Endodermal cell (in vitro differentiated cells): Measurements from ENCODE around the gene ANAPC7. TPM values are rescaled to one million over a fixed set of nuclear protein-coding genes. Genes with fewer than 3 reads are reported as not detected.
"Not testable (repeated sequence)": the region's sequence is repeated elsewhere in the genome, so short reads cannot be mapped to it uniquely, and the experiment has no call there.

Experiments used
- DNase-seq: peaks from one replicate; pipeline ENCODE4 v3.0.0-alpha.2; 2017
- H3K27ac ChIP-seq: 2 replicates; pipeline ENCODE4 v1.5.1; 2013; ENCODE audit warnings: mild to moderate bottlenecking, low read depth, low read length, moderate library complexity
- H3K27me3 ChIP-seq: 2 replicates; pipeline ENCODE4 v1.6.1; 2013; ENCODE audit warnings: mild to moderate bottlenecking, low read length, moderate library complexity; ENCODE audit not compliant: insufficient read depth, control insufficient read depth, poor library complexity, severe bottlenecking
- H3K36me3 ChIP-seq: 2 replicates; pipeline ENCODE4 v1.7.0; 2013; ENCODE audit warnings: mild to moderate bottlenecking, low read length, moderate library complexity; ENCODE audit not compliant: control insufficient read depth, insufficient read depth
- H3K4me1 ChIP-seq: one replicate; pipeline ENCODE4 v1.7.0; 2013; ENCODE audit warnings: low read length; ENCODE audit not compliant: control insufficient read depth, insufficient read depth
- H3K4me3 ChIP-seq: 2 replicates; pipeline ENCODE4 v1.5.1; 2013; ENCODE audit warnings: mild to moderate bottlenecking, low read length, moderate library complexity
- H3K9ac ChIP-seq: 2 replicates; pipeline ENCODE4 v1.6.1; 2013; ENCODE audit warnings: mild to moderate bottlenecking, low read length, moderate library complexity; ENCODE audit not compliant: poor library complexity, severe bottlenecking; ENCODE audit errors: extremely low read depth
- H3K9me3 ChIP-seq: 2 replicates; pipeline ENCODE4 v1.6.1; 2013; ENCODE audit warnings: mild to moderate bottlenecking, low read length, moderate library complexity; ENCODE audit not compliant: control insufficient read depth
- H3K27ac Mint-ChIP-seq: 2 replicates; pipeline ENCODE4 v1.8.0; 2020; ENCODE audit warnings: mixed read lengths
- H3K27me3 Mint-ChIP-seq: 2 replicates; pipeline ENCODE4 v1.8.0; 2021; ENCODE audit warnings: mild to moderate bottlenecking, mixed read lengths; ENCODE audit not compliant: insufficient read depth
- H3K36me3 Mint-ChIP-seq: 2 replicates; pipeline ENCODE4 v1.8.0; 2020; ENCODE audit warnings: low read depth, mixed read lengths
- H3K4me1 Mint-ChIP-seq: 2 replicates; pipeline ENCODE4 v1.8.0; 2020; ENCODE audit warnings: mixed read lengths
- H3K4me3 Mint-ChIP-seq: 2 replicates; pipeline ENCODE4 v1.8.0; 2020; ENCODE audit warnings: mild to moderate bottlenecking, moderate library complexity, mixed read lengths
- H3K9me3 Mint-ChIP-seq: 2 replicates; pipeline ENCODE4 v1.8.0; 2020; ENCODE audit warnings: mild to moderate bottlenecking, mixed read lengths
- CTCF ChIP-seq: fragments of 200-600 bp; sonication (generic); conservative IDR thresholded peaks from 2 replicates; pipeline ENCODE4 v1.5.0; 2021; ENCODE audit warnings: antibody characterized with exemption, mild to moderate bottlenecking
- WGBS, 2 experiments: methylation state at CpG; one replicate each; pipeline versions ENCODE4 v1.1.5 to v1.1.7; 2013; ENCODE audit warnings: missing lambda C conversion rate in 2 of 2, mixed read lengths in 1 of 2; ENCODE audit not compliant: insufficient coverage in 1 of 2, insufficient read length in 1 of 2; 5-methylcytosine and 5-hydroxymethylcytosine counted together
- total RNA-seq, 2 donors: library from RNA; stranded (reverse); fragmentation: NEBNext Ultra II Directional in 1 of 2; extraction: Animal tissue kit (Norgen Biotek cat#: 25700) in 1 of 2; gene quantifications; 2 replicates in 1 of 2; 3 replicates in 1 of 2; pipeline ENCODE4 v1.2.1, GENCODE V29; 2021

Gene ANAPC7
- total RNA-seq, 2 donors from 2014 or later: 86.0 to 100 TPM

GRCh38 chr12:110361216-110361615 is 42.3 kb downstream of the ANAPC7 start:
- H3K9ac ChIP-seq: no peak overlapping the region
- H3K9me3 ChIP-seq: no peaks in the 10 kb centered on the region
- H3K27ac ChIP-seq: no peak overlapping the region
- H3K4me3 Mint-ChIP-seq: no peak overlapping the region
- H3K27me3 Mint-ChIP-seq: no peaks in the 10 kb centered on the region
- DNase-seq: no peak
- H3K27me3 ChIP-seq: no peaks in the 10 kb centered on the region
- H3K27ac Mint-ChIP-seq: no peak overlapping the region
- no peak overlapping the region for H3K4me3 ChIP-seq
- H3K36me3 Mint-ChIP-seq: no peaks in the 10 kb centered on the region
- no CpG with 5 or more reads among the region's 1 CpG for WGBS, 2 experiments
- H3K9me3 Mint-ChIP-seq: peaks cover 1% of the 10 kb centered on the region
- no peaks in the 10 kb centered on the region for H3K4me1 ChIP-seq
- H3K36me3 ChIP-seq: no peaks in the 10 kb centered on the region
- H3K4me1 Mint-ChIP-seq: no peaks in the 10 kb centered on the region
- no peak for TF ChIP-seq CTCF

- not testable (repeated sequence) for H3K27ac Mint-ChIP-seq, H3K36me3 ChIP-seq, H3K27ac ChIP-seq, H3K27me3 Mint-ChIP-seq, H3K9ac ChIP-seq, H3K4me3 Mint-ChIP-seq, H3K9me3 Mint-ChIP-seq, H3K4me1 Mint-ChIP-seq, H3K36me3 Mint-ChIP-seq, H3K27me3 ChIP-seq, DNase-seq, H3K4me1 ChIP-seq, H3K4me3 ChIP-seq, H3K9me3 ChIP-seq
- TF ChIP-seq CTCF: peak; percentile 55
- WGBS, 2 experiments: 95% methylated on average over 7 of the region's 8 CpGs
These were observed 45.0 kb downstream of the ANAPC7 start for GRCh38 chr12:110358384-110359097.

GRCh38 chr12:110355073-110355472 is 48.4 kb downstream of the ANAPC7 start:
- H3K4me3 ChIP-seq: no peak overlapping the region
- H3K4me1 ChIP-seq: no peaks in the 10 kb centered on the region
- Mint-ChIP-seq H3K36me3 (peaks cover 15% of the 10 kb centered on the region), H3K4me1 (no peaks in the 10 kb centered on the region), H3K9me3 (no peaks in the 10 kb centered on the region), H3K27me3 (no peaks in the 10 kb centered on the region), H3K4me3 (no peak overlapping the region), H3K27ac (no peak overlapping the region)
- no peak overlapping the region for H3K27ac ChIP-seq
- peak; percentile 87 for DNase-seq
- WGBS, 2 experiments: 20 to 24% methylated on average over 2 to 3 of the region's 3 CpGs
- TF ChIP-seq CTCF: peak; percentile 83
- no peaks in the 10 kb centered on the region for H3K9me3 ChIP-seq
- H3K36me3 ChIP-seq: peaks cover 15% of the 10 kb centered on the region
- no peak overlapping the region for H3K9ac ChIP-seq
- no peaks in the 10 kb centered on the region for H3K27me3 ChIP-seq
